ENCODE measurements around the gene POLQ. TPM values are rescaled to one million over a fixed set of nuclear protein-coding genes. Genes with fewer than 3 reads are reported as not detected.
A peak's percentile ranks its signal among the peaks of the same experiment; 100 is the strongest.

The POLQ gene
- total and polyA plus RNA-seq, 7 experiments from 2014 or later = 0.04 to 26.6 (median 0.24) TPM

- no peaks in the 10 kb centered on the region for H3K27me3 Mint-ChIP-seq
- CTCF ChIA-PET = no interaction called here
- peaks cover 0 to 33% (median 0%) of the 10 kb centered on the region in 5 donors for H3K36me3 Mint-ChIP-seq
- POLR2A ChIA-PET = no interaction called here
- ATAC-seq = no peak
- H3K9me3 ChIP-seq (ENCODE audit: control insufficient read depth in 2 of 3, low read length in 3 of 3) = no peaks in the 10 kb centered on the region
- no peak for DNase-seq
- no peaks in the 10 kb centered on the region for H3K4me1 ChIP-seq (ENCODE audit: control insufficient read depth in 2 of 2, insufficient read depth in 2 of 2, low read length in 2 of 2)
- H3K4me1 Mint-ChIP-seq = peaks cover 0 to 2% (median 0%) of the 10 kb centered on the region in 7 donors
- H3K4me3 ChIP-seq (ENCODE audit: low read length) = no peak overlapping the region
- H3K4me3 Mint-ChIP-seq = no peak overlapping the region
- no peak overlapping the region for H3K27ac ChIP-seq (ENCODE audit: low read depth, low read length)
- H3K9me3 Mint-ChIP-seq = no peaks in the 10 kb centered on the region
- H3K36me3 ChIP-seq (ENCODE audit: control insufficient read depth in 2 of 3, insufficient read depth in 3 of 3, low read length in 3 of 3) = no peaks in the 10 kb centered on the region
- no peak overlapping the region for H3K27ac Mint-ChIP-seq
- no peaks in the 10 kb centered on the region for H3K27me3 ChIP-seq (ENCODE audit: control insufficient read depth in 2 of 2, insufficient read depth in 2 of 2, low read length in 2 of 2)
- intact Hi-C loops (cut with micrococcal nuclease) = no loop called here
Observed at GRCh38 chr3:121493431-121493830, 52.4 kb downstream of the POLQ start.

DNA sequence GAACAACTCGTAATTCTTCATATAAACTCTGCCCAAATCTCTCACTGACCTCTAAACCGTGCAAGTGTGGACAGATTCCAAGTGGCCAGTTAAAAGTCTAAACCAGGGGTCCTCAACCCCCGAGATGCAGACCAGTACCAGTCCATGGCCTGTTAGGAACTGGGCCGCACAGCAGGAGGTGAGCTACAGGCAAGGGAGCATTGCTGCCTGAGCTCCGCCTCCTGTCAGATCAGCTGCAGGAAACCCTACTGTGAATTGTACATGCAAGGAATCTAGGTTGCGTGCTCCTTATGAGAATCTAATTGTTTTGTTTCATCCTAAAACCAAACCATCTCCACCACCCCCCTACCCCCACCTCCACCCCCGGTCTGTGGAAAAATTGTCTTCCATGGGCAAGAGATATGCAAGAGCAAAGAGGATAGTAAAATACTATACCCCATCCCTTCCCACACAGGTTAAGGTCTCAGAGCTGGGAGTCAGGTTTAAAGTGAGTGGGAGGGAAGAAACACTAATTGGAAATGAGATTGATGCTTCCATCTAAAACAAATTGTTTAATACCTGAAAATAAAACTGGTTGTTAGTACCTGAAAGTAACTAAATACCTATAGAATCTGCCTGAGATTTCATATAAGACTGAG, 54.0 kb downstream of the POLQ start:
- CTCF ChIA-PET = no interaction called here
- H3K9me3 Mint-ChIP-seq = no peaks in the 10 kb centered on the region

DNA sequence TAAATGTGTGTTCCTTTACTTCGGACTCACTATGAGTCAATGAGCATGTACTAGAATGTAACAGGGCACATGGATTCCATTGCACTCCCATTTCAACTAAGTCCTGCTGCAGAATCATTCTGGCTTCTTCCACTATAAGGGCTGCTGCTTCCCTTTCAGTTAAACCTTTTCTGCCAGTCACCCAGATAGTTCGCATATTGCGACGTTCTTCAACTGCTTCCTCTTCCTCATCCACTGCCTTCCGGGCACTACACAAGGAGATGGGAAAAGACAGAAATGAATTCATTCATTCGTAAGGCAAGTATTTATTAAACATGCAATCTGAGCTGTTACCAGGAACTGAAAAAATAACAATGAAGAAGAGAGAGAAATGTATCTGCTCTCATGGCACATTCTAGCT, 55.6 kb downstream of the POLQ start:
- Mint-ChIP-seq H3K27ac (no peak overlapping the region), H3K4me3 (no peak overlapping the region), H3K4me1 (peaks cover 0 to 2% (median 0%) of the 10 kb centered on the region in 7 donors), H3K9me3 (no peaks in the 10 kb centered on the region), H3K27me3 (no peaks in the 10 kb centered on the region), H3K36me3 (peaks cover 0 to 29% (median 0%) of the 10 kb centered on the region in 5 donors)
- no peak for ATAC-seq
- Histone ChIP-seq H3K27ac (ENCODE audit: low read depth, low read length) (no peak overlapping the region), H3K9me3 (ENCODE audit: control insufficient read depth in 2 of 3, low read length in 3 of 3) (no peaks in the 10 kb centered on the region), H3K27me3 (ENCODE audit: control insufficient read depth in 2 of 2, insufficient read depth in 2 of 2, low read length in 2 of 2) (no peaks in the 10 kb centered on the region), H3K4me3 (ENCODE audit: low read length) (no peak overlapping the region), H3K4me1 (ENCODE audit: control insufficient read depth in 2 of 2, insufficient read depth in 2 of 2, low read length in 2 of 2) (no peaks in the 10 kb centered on the region), H3K36me3 (ENCODE audit: control insufficient read depth in 2 of 3, insufficient read depth in 3 of 3, low read length in 3 of 3) (no peaks in the 10 kb centered on the region)
- intact Hi-C loops (cut with micrococcal nuclease) = no loop called here
- ChIA-PET POLR2A (no interaction called here), CTCF (no interaction called here)
- DNase-seq = no peak

More for the DNA sequence above, 54.0 kb downstream of the POLQ start:
- Histone ChIP-seq H3K27me3 (ENCODE audit: control insufficient read depth in 2 of 2, insufficient read depth in 2 of 2, low read length in 2 of 2) (no peaks in the 10 kb centered on the region), H3K4me3 (ENCODE audit: low read length) (no peak overlapping the region), H3K9me3 (ENCODE audit: control insufficient read depth in 2 of 3, low read length in 3 of 3) (no peaks in the 10 kb centered on the region), H3K27ac (ENCODE audit: low read depth, low read length) (no peak overlapping the region), H3K4me1 (ENCODE audit: control insufficient read depth in 2 of 2, insufficient read depth in 2 of 2, low read length in 2 of 2) (no peaks in the 10 kb centered on the region), H3K36me3 (ENCODE audit: control insufficient read depth in 2 of 3, insufficient read depth in 3 of 3, low read length in 3 of 3) (no peaks in the 10 kb centered on the region)
- Mint-ChIP-seq H3K36me3 (peaks cover 0 to 32% (median 0%) of the 10 kb centered on the region in 5 donors), H3K4me3 (no peak overlapping the region), H3K4me1 (peaks cover 0 to 2% (median 0%) of the 10 kb centered on the region in 7 donors), H3K27ac (no peak overlapping the region), H3K27me3 (no peaks in the 10 kb centered on the region)
- intact Hi-C loops (cut with micrococcal nuclease) = no loop called here
- no peak for ATAC-seq
- no peak for DNase-seq
- POLR2A ChIA-PET = no interaction called here

GRCh38 chr3:121488628-121489027, 57.2 kb downstream of the POLQ start:
- ATAC-seq = no peak
- no peaks in the 10 kb centered on the region for H3K27me3 Mint-ChIP-seq
- intact Hi-C loops (cut with micrococcal nuclease) = no loop called here
- Histone ChIP-seq H3K9me3 (ENCODE audit: control insufficient read depth in 2 of 3, low read length in 3 of 3) (no peaks in the 10 kb centered on the region), H3K4me1 (ENCODE audit: control insufficient read depth in 2 of 2, insufficient read depth in 2 of 2, low read length in 2 of 2) (no peaks in the 10 kb centered on the region), H3K36me3 (ENCODE audit: control insufficient read depth in 2 of 3, insufficient read depth in 3 of 3, low read length in 3 of 3) (no peaks in the 10 kb centered on the region), H3K27ac (ENCODE audit: low read depth, low read length) (no peak overlapping the region), H3K4me3 (ENCODE audit: low read length) (no peak overlapping the region), H3K27me3 (ENCODE audit: control insufficient read depth in 2 of 2, insufficient read depth in 2 of 2, low read length in 2 of 2) (no peaks in the 10 kb centered on the region)
- H3K36me3 Mint-ChIP-seq = peaks cover 0 to 29% (median 0%) of the 10 kb centered on the region in 5 donors
- POLR2A ChIA-PET = no interaction called here
- no peaks in the 10 kb centered on the region for H3K9me3 Mint-ChIP-seq
- no peak for DNase-seq
- H3K4me3 Mint-ChIP-seq = no peak overlapping the region
- H3K27ac Mint-ChIP-seq = no peak overlapping the region
- CTCF ChIA-PET = no interaction called here
- H3K4me1 Mint-ChIP-seq = peaks cover 0 to 3% (median 0%) of the 10 kb centered on the region in 7 donors

DNA sequence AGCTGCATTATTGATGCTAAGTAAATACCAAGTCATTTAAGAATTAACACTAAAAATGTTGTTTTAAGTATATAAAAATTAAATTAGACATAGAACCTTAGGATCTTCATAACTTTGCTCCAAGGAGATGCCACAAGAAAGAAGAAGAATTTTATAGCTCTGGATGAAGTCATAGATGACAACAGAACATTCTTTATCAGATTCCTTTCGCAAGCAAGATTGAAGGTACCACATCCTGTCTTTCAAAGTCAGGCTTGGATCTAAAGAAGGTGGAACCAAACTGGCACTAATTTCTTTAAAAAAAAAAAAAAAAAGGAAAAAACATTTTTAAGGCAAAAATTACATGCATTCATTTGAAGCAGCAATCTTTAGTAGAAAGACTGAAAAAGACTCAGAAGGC, 62.5 kb downstream of the POLQ start:
- H3K27ac Mint-ChIP-seq = no peak overlapping the region
- H3K36me3 Mint-ChIP-seq = peaks cover 0 to 22% (median 0%) of the 10 kb centered on the region in 5 donors
- H3K4me1 ChIP-seq (ENCODE audit: control insufficient read depth in 2 of 2, insufficient read depth in 2 of 2, low read length in 2 of 2) = no peaks in the 10 kb centered on the region
- peak in 1 of 9 donors; percentile 0 for DNase-seq
- H3K27ac ChIP-seq (ENCODE audit: low read depth, low read length) = no peak overlapping the region
- H3K27me3 Mint-ChIP-seq = no peaks in the 10 kb centered on the region
- ChIA-PET CTCF (no interaction called here), POLR2A (no interaction called here)
- H3K27me3 ChIP-seq (ENCODE audit: control insufficient read depth in 2 of 2, insufficient read depth in 2 of 2, low read length in 2 of 2) = no peaks in the 10 kb centered on the region
- H3K4me1 Mint-ChIP-seq = peaks cover 0 to 6% (median 0%) of the 10 kb centered on the region in 7 donors
- H3K4me3 Mint-ChIP-seq = no peak overlapping the region
- no peaks in the 10 kb centered on the region for H3K36me3 ChIP-seq (ENCODE audit: control insufficient read depth in 2 of 3, insufficient read depth in 3 of 3, low read length in 3 of 3)
- no peak overlapping the region for H3K4me3 ChIP-seq (ENCODE audit: low read length)
- H3K9me3 ChIP-seq (ENCODE audit: control insufficient read depth in 2 of 3, low read length in 3 of 3) = no peaks in the 10 kb centered on the region
- intact Hi-C loops (cut with micrococcal nuclease) = no loop called here
- ATAC-seq = no peak
- H3K9me3 Mint-ChIP-seq = no peaks in the 10 kb centered on the region

GRCh38 chr3:121482660-121483059, 63.1 kb downstream of the POLQ start:
- H3K27ac Mint-ChIP-seq = no peak overlapping the region
- intact Hi-C loops (cut with micrococcal nuclease) = no loop called here
- no peak overlapping the region for H3K27ac ChIP-seq (ENCODE audit: low read depth, low read length)
- ATAC-seq (no peak), DNase-seq (no peak)
- no peak overlapping the region for H3K4me3 ChIP-seq (ENCODE audit: low read length)
- H3K9me3 ChIP-seq (ENCODE audit: control insufficient read depth in 2 of 3, low read length in 3 of 3) = no peaks in the 10 kb centered on the region
- peaks cover 0 to 6% (median 0%) of the 10 kb centered on the region in 7 donors for H3K4me1 Mint-ChIP-seq
- H3K27me3 Mint-ChIP-seq = no peaks in the 10 kb centered on the region
- no peaks in the 10 kb centered on the region for H3K27me3 ChIP-seq (ENCODE audit: control insufficient read depth in 2 of 2, insufficient read depth in 2 of 2, low read length in 2 of 2)
- H3K36me3 ChIP-seq (ENCODE audit: control insufficient read depth in 2 of 3, insufficient read depth in 3 of 3, low read length in 3 of 3) = no peaks in the 10 kb centered on the region
- peaks cover 0 to 21% (median 0%) of the 10 kb centered on the region in 5 donors for H3K36me3 Mint-ChIP-seq
- no peak overlapping the region for H3K4me3 Mint-ChIP-seq
- no peaks in the 10 kb centered on the region for H3K4me1 ChIP-seq (ENCODE audit: control insufficient read depth in 2 of 2, insufficient read depth in 2 of 2, low read length in 2 of 2)
- POLR2A ChIA-PET = no interaction called here
- H3K9me3 Mint-ChIP-seq = no peaks in the 10 kb centered on the region
- CTCF ChIA-PET = no interaction called here

DNA sequence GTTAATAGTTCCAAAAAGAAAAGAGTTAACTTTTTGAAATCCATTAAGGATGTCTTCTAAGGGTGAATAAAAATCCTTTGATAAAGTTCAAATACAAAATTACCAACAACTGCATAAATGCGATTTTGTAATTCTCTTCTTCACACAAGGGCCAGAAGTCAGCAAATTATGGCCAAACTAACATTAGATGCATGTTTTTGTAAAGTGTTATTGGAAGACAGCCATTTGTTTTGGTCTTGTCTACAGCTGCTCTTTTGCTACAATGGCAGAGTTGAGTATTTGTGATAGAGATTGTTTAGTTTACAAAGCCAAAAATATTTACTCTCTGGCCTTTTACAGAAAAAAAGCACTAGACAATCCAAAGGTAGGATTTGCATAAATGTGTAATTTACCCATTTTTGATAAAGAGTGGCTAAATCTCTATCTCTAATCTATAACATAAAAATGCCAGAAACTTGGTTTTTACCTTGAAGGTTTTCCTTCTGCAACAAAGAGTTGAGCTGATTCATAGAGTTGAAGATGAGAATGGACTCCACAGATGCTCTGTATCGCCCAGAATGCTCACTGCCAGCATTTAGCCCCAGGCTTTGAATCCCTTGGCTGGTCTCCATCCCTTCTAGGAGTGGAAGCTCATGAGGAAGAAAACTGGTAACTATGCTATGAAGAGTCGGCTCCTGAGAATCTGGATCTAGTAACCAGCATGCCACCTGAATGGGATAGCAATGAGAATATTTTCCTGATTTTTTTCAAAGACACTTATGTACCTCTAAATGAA, 64.5 kb downstream of the POLQ start:
- peaks cover 0 to 22% (median 0%) of the 10 kb centered on the region in 5 donors for H3K36me3 Mint-ChIP-seq
- H3K27ac Mint-ChIP-seq = no peak overlapping the region
- peaks cover 0 to 9% (median 0%) of the 10 kb centered on the region in 7 donors for H3K4me1 Mint-ChIP-seq
- no peaks in the 10 kb centered on the region for H3K27me3 Mint-ChIP-seq
- POLR2A ChIA-PET = interaction anchor here (0.6 kb wide), 1 partner anchor 37 kb away, joined by 3 read pairs; no protein-coding TSS in a partner anchor
- H3K4me1 ChIP-seq (ENCODE audit: control insufficient read depth in 2 of 2, insufficient read depth in 2 of 2, low read length in 2 of 2) = no peaks in the 10 kb centered on the region
- H3K9me3 Mint-ChIP-seq = no peaks in the 10 kb centered on the region
- intact Hi-C loops (cut with micrococcal nuclease) = no loop called here
- H3K4me3 ChIP-seq (ENCODE audit: low read length) = no peak overlapping the region
- CTCF ChIA-PET = no interaction called here
- DNase-seq (no peak), ATAC-seq (no peak)
- H3K36me3 ChIP-seq (ENCODE audit: control insufficient read depth in 2 of 3, insufficient read depth in 3 of 3, low read length in 3 of 3) = no peaks in the 10 kb centered on the region
- H3K9me3 ChIP-seq (ENCODE audit: control insufficient read depth in 2 of 3, low read length in 3 of 3) = no peaks in the 10 kb centered on the region
- H3K27me3 ChIP-seq (ENCODE audit: control insufficient read depth in 2 of 2, insufficient read depth in 2 of 2, low read length in 2 of 2) = no peaks in the 10 kb centered on the region
- H3K27ac ChIP-seq (ENCODE audit: low read depth, low read length) = no peak overlapping the region
- no peak overlapping the region for H3K4me3 Mint-ChIP-seq

All from naive thymus-derived CD4-positive, alpha-beta T cell (primary cell).